A673 (cell line): Measurements from ENCODE around the gene SMPDL3B. TPM values are rescaled to one million over a fixed set of nuclear protein-coding genes. Genes with fewer than 3 reads are reported as not detected.
"Not testable (repeated sequence)": the region's sequence is repeated elsewhere in the genome, so short reads cannot be mapped to it uniquely, and the experiment has no call there.

ENCODE experiments used
- BruUV-seq: library from RNA; stranded (reverse); fragments of 400-500 nt; replicated peaks from 2 replicates; lab custom pipeline; 2021; lab: Mats Ljungman, UMichigan
- CTCF ChIA-PET: fragments of 300-600 bp; sonication (Branson Sonifier 250); formaldehyde crosslinking; loops from one replicate; lab custom pipeline; 2022; ENCODE audit warnings: antibody characterized with exemption; lab: Charles Lee
- POLR2A ChIA-PET: fragments of 300-600 bp; sonication (Branson Sonifier 250); formaldehyde crosslinking; loops from one replicate; lab custom pipeline; 2022; ENCODE audit warnings: antibody characterized with exemption; ENCODE audit not compliant: low non-redundant PET; lab: Charles Lee
- DNase-seq: peaks from one replicate; pipeline ENCODE4 v3.0.0-alpha.2; 2015; ENCODE audit warnings: low spot score
- H3K27ac ChIP-seq: fragments of 200-600 bp; sonication (generic); 2 replicates; pipeline ENCODE4 v1.5.1; 2016; ENCODE audit warnings: mixed run types, low read depth, mild to moderate bottlenecking, mixed read lengths, antibody characterized with exemption, low read length; ENCODE audit not compliant: poor library complexity, severe bottlenecking
- H3K27me3 ChIP-seq: fragments of 200-600 bp; sonication (generic); replicated peaks from 2 replicates; pipeline ENCODE4 v1.6.1; 2017; ENCODE audit warnings: mixed run types, low read depth, mild to moderate bottlenecking, mixed read lengths, antibody characterized with exemption, low read length; ENCODE audit not compliant: insufficient read depth, poor library complexity
- H3K36me3 ChIP-seq: fragments of 200-600 bp; sonication (generic); 2 replicates; pipeline ENCODE4 v1.6.1; 2016; ENCODE audit warnings: mixed run types, mild to moderate bottlenecking, mixed read lengths, antibody characterized with exemption, low read length; ENCODE audit not compliant: insufficient read depth, poor library complexity, severe bottlenecking
- H3K4me1 ChIP-seq: fragments of 200-600 bp; sonication (generic); 2 replicates; pipeline ENCODE4 v1.6.1; 2017; ENCODE audit warnings: mixed run types, mild to moderate bottlenecking, mixed read lengths, antibody characterized with exemption, low read length; ENCODE audit not compliant: insufficient read depth, poor library complexity, severe bottlenecking
- H3K4me3 ChIP-seq: fragments of 200-600 bp; sonication (generic); 2 replicates; pipeline ENCODE4 v1.5.1; 2016; ENCODE audit warnings: low read depth, mixed run types, mild to moderate bottlenecking, mixed read lengths, low read length; ENCODE audit not compliant: poor library complexity, severe bottlenecking
- H3K9me3 ChIP-seq: fragments of 200-600 bp; sonication (generic); 2 replicates; pipeline ENCODE4 v1.6.1; 2016; ENCODE audit warnings: mixed run types, low read depth, mild to moderate bottlenecking, mixed read lengths, antibody characterized with exemption, low read length; ENCODE audit not compliant: poor library complexity, severe bottlenecking
- CTCF ChIP-seq: fragments of 300-800, 200-600 bp; sonication (generic); conservative IDR thresholded peaks from 2 replicates; pipeline ENCODE4 v1.5.1; 2017; ENCODE audit warnings: low read depth, mild to moderate bottlenecking, antibody characterized with exemption, low read length, moderate library complexity, mixed read lengths
- EZH2 ChIP-seq: fragments of 200-600 bp; sonication (generic); IDR thresholded peaks from 2 replicates; pipeline ENCODE4 v1.6.1; 2017; ENCODE audit warnings: borderline replicate concordance, low read depth, mild to moderate bottlenecking, mixed read lengths, antibody characterized with exemption, low read length; ENCODE audit not compliant: poor library complexity, severe bottlenecking
- intact Hi-C: fragments of 100-400 bp; cut with micrococcal nuclease; formaldehyde crosslinking; loops from one replicate; pipeline ENCODE4 v1.10.0; 2022; ENCODE audit not compliant: unreplicated experiment
- total RNA-seq: library from RNA; stranded (reverse); gene quantifications from 2 replicates; pipeline ENCODE4 v1.2.3, GENCODE V29; 2021

Gene SMPDL3B
- total RNA-seq, 1 experiment from 2014 or later = 0.62 TPM

DNA sequence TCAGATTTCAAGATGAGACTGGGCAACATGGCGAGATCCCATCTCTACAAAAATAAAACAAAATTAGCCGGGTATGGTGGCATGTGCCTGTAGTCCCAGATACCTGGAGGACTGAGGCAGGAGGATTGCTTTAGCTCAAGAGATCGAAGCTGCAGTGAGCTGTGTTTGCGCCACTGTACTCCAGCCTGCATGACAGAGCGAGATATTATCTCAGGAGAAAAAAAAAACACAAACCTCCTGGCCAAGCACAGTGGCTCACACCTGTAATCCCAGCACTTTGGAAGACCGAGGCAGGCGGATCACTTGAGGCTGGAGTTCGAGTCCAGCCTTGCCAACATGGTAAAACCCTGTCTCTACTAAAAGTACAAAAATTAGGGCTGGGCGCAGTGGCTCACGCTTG, 67.8 kb downstream of the SMPDL3B start:
- POLR2A ChIA-PET = no interaction called here

DNA sequence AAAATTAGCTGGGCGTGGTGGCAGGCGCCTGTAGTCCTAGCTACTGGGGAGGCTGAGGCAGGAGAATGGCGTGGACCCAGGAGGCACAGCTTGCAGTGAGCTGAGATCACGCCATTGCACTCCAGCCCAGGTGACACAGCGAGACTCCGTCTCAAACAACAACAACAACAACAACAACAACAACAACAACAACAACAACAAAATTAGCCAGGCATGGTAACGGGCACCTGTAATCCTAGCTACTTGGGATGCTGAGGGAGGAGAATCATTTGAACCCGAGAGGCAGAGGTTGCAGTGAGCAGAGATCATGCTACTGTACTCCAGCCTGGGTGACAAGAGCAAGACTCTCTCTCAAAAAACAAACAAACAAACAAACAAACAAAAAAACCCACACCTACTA, 68.3 kb downstream of the SMPDL3B start:
- H3K9me3 ChIP-seq, DNase-seq, POLR2A ChIA-PET, H3K4me3 ChIP-seq, intact Hi-C loops, H3K27ac ChIP-seq, H3K4me1 ChIP-seq, BruUV-seq, H3K27me3 ChIP-seq, CTCF ChIA-PET: not testable (repeated sequence)
- H3K36me3 ChIP-seq = peaks cover 20% of the 10 kb centered on the region

More for the DNA sequence above, 67.8 kb downstream of the SMPDL3B start:
- Histone ChIP-seq H3K4me1 (no peaks in the 10 kb centered on the region), H3K27ac (no peak overlapping the region), H3K36me3 (peaks cover 23% of the 10 kb centered on the region), H3K9me3 (no peaks in the 10 kb centered on the region), H3K4me3 (no peak overlapping the region), H3K27me3 (no peaks in the 10 kb centered on the region)
- CTCF ChIA-PET = no interaction called here
- intact Hi-C loops = no loop called here
- no peak for TF ChIP-seq CTCF
- TF ChIP-seq EZH2 = no peak
- no peak for DNase-seq
- BruUV-seq = no TSS peak

Other genes starting within 250 kb of the SMPDL3B start
- gene FAM76A, start 209.0 kb upstream of the SMPDL3B start, total RNA-seq = 15.6 and 17.9 TPM in 2 replicates
- gene STX12, start 161.8 kb upstream of the SMPDL3B start, total RNA-seq = 22.5 and 24.5 TPM in 2 replicates
- gene PPP1R8, start 104.2 kb upstream of the SMPDL3B start, total RNA-seq = 60.9 and 68.8 TPM in 2 replicates
- gene THEMIS2, start 62.5 kb upstream of the SMPDL3B start, total RNA-seq = 2.0 and 5.0 TPM in 2 replicates
- gene RPA2, start 20.4 kb upstream of the SMPDL3B start, total RNA-seq = 73.6 and 88.9 TPM in 2 replicates
- 5.9 and 6.4 TPM in 2 replicates for gene XKR8, start 25.0 kb downstream of the SMPDL3B start, total RNA-seq
- 30.7 and 33.4 TPM in 2 replicates for gene EYA3, start 153.6 kb downstream of the SMPDL3B start, total RNA-seq
- 0.09 and 0.11 TPM in 2 replicates for gene PTAFR, start 241.7 kb downstream of the SMPDL3B start, total RNA-seq